GM23338 (cell line): ENCODE measurements around the gene NLRP5. TPM values are rescaled to one million over a fixed set of nuclear protein-coding genes. Genes with fewer than 3 reads are reported as not detected.

Experiments
- ATAC-seq: fragments of 200-7000 bp; cut with Tn5 transposase; 3 replicates; pipeline ENCODE4 v1.9.1; 2020
- DNase-seq: peaks from one replicate; pipeline ENCODE4 v3.0.0-alpha.2; 2015; ENCODE audit warnings: low spot score
- H2AFZ ChIP-seq: fragments of 200-600 bp; sonication (generic); 2 replicates; pipeline ENCODE4 v1.8.0; 2016; ENCODE audit warnings: antibody characterized with exemption, mild to moderate bottlenecking, moderate library complexity
- H3F3A ChIP-seq: fragments of 200-600 bp; sonication (generic); replicated peaks from 2 replicates; pipeline ENCODE4 v1.8.0; 2017; ENCODE audit warnings: antibody characterized with exemption, mixed run types, low read depth
- H3K27ac ChIP-seq: fragments of 200-600 bp; sonication (generic); 2 replicates; pipeline ENCODE4 v1.6.1; 2016; ENCODE audit warnings: low read depth
- H3K27me3 ChIP-seq: fragments of 200-600 bp; sonication (generic); 2 replicates; pipeline ENCODE4 v1.8.0; 2016; ENCODE audit warnings: mild to moderate bottlenecking, mixed run types, moderate library complexity; ENCODE audit not compliant: insufficient read depth
- H3K36me3 ChIP-seq: fragments of 200-600 bp; sonication (generic); 2 replicates; pipeline ENCODE4 v1.8.0; 2016; ENCODE audit warnings: mild to moderate bottlenecking; ENCODE audit not compliant: insufficient read depth
- H3K4me1 ChIP-seq: fragments of 200-600 bp; sonication (generic); 2 replicates; pipeline ENCODE4 v1.8.0; 2016; ENCODE audit warnings: mild to moderate bottlenecking, moderate library complexity; ENCODE audit not compliant: insufficient read depth
- H3K4me2 ChIP-seq: fragments of 200-600 bp; sonication (generic); 2 replicates; pipeline ENCODE4 v1.7.1; 2017; ENCODE audit warnings: mixed run types
- H3K4me3 ChIP-seq: fragments of 200-600 bp; sonication (generic); 2 replicates; pipeline ENCODE4 v1.6.1; 2016; ENCODE audit warnings: mixed run types
- H3K79me2 ChIP-seq: fragments of 200-600 bp; sonication (generic); replicated peaks from 2 replicates; pipeline ENCODE4 v1.8.0; 2017; ENCODE audit warnings: mild to moderate bottlenecking; ENCODE audit not compliant: insufficient read depth
- H3K9me2 ChIP-seq: fragments of 200-600 bp; sonication (generic); 2 replicates; pipeline ENCODE4 v1.8.0; 2017; ENCODE audit not compliant: insufficient read depth
- H4K20me1 ChIP-seq: fragments of 200-600 bp; sonication (generic); replicated peaks from 2 replicates; pipeline ENCODE4 v1.8.0; 2017; ENCODE audit warnings: mild to moderate bottlenecking; ENCODE audit not compliant: insufficient read depth
- H3K27ac Mint-ChIP-seq: 2 replicates; pipeline ENCODE4 v1.8.0; 2020; ENCODE audit warnings: inconsistent platforms, mild to moderate bottlenecking, moderate library complexity, mixed read lengths
- H3K27me3 Mint-ChIP-seq: 3 replicates; pipeline ENCODE4 v1.8.0; 2022; ENCODE audit warnings: low read depth, mild to moderate bottlenecking, moderate library complexity, mixed read lengths, inconsistent platforms; ENCODE audit not compliant: insufficient read depth, poor library complexity
- H3K36me3 Mint-ChIP-seq: 3 replicates; pipeline ENCODE4 v1.8.0; 2021; ENCODE audit warnings: low read depth, mild to moderate bottlenecking, inconsistent platforms, moderate library complexity, mixed read lengths
- H3K4me1 Mint-ChIP-seq: 3 replicates; pipeline ENCODE4 v1.8.0; 2020; ENCODE audit warnings: mild to moderate bottlenecking, inconsistent platforms, mixed read lengths
- H3K4me3 Mint-ChIP-seq: 3 replicates; pipeline ENCODE4 v1.8.0; 2021; ENCODE audit warnings: moderate library complexity, mild to moderate bottlenecking, inconsistent platforms, mixed read lengths
- H3K9me3 Mint-ChIP-seq: 3 replicates; pipeline ENCODE4 v1.8.0; 2020; ENCODE audit warnings: moderate library complexity, mild to moderate bottlenecking, inconsistent platforms, mixed read lengths
- CREB1 ChIP-seq: fragments of 250-450 bp; sonication (Bioruptor Pico); IDR thresholded peaks from 2 replicates; pipeline ENCODE4 v1.5.0; 2020; ENCODE audit warnings: low read depth, mild to moderate bottlenecking, moderate library complexity
- EZH2 ChIP-seq: fragments of 200-600 bp; sonication (generic); IDR thresholded peaks from one replicate; pipeline ENCODE4 v1.8.0; 2017; ENCODE audit warnings: antibody characterized with exemption, mild to moderate bottlenecking, low read depth; ENCODE audit not compliant: unreplicated experiment
- JUNB ChIP-seq: IDR thresholded peaks from one replicate; pipeline ENCODE4 v1.6.1; 2016; ENCODE audit warnings: antibody characterized with exemption; ENCODE audit not compliant: unreplicated experiment
- NANOG ChIP-seq: IDR thresholded peaks from 2 replicates; pipeline ENCODE4 v1.6.1; 2016; ENCODE audit warnings: antibody characterized with exemption, borderline replicate concordance
- POLR2AphosphoS5 ChIP-seq: IDR thresholded peaks from 2 replicates; pipeline ENCODE4 v1.6.1; 2016; ENCODE audit warnings: antibody characterized with exemption, low read depth
- STAT1 ChIP-seq: IDR thresholded peaks from one replicate; pipeline ENCODE4 v1.6.1; 2016; ENCODE audit warnings: antibody characterized with exemption; ENCODE audit not compliant: unreplicated experiment
- ZNF331 ChIP-seq: fragments of 250-450 bp; sonication (Bioruptor Pico); IDR thresholded peaks from 2 replicates; pipeline ENCODE4 v1.5.0; 2020; ENCODE audit warnings: low read depth, mild to moderate bottlenecking, moderate library complexity
- polyA plus RNA-seq: library from polyadenylated mRNA; unstranded; fragments of >200 nt; fragmentation: Nextera tagmentation; extraction: Ambion mirVana; gene quantifications from 2 replicates; pipeline ENCODE4 v1.2.1, GENCODE V29; 2016
- total RNA-seq: library from RNA; depleted of rRNA; stranded (reverse); fragments of >200 nt; shearing (Covaris generic); gene quantifications from 2 replicates; pipeline ENCODE4 v1.2.3, GENCODE V29; 2014
- TF ChIP-seq, protein P1 (sequence below): fragments of 250-450 bp; sonication (Bioruptor Pico); IDR thresholded peaks from 2 replicates; pipeline ENCODE4 v1.5.0; 2020; ENCODE audit warnings: mild to moderate bottlenecking, moderate library complexity
- TF ChIP-seq, protein P2 (sequence below), 2 experiments: fragments of 200-600 bp in 1 of 2; sonication (generic) in 1 of 2; conservative IDR thresholded peaks; 2 replicates each; pipeline versions ENCODE4 v1.5.1 to v1.6.1; 2016 to 2017; ENCODE audit warnings: antibody characterized with exemption in 2 of 2, low read depth in 2 of 2, mild to moderate bottlenecking in 2 of 2, moderate library complexity in 1 of 2

NLRP5 gene
- total and polyA plus RNA-seq, 2 experiments from 2014 or later = not detected

DNA sequence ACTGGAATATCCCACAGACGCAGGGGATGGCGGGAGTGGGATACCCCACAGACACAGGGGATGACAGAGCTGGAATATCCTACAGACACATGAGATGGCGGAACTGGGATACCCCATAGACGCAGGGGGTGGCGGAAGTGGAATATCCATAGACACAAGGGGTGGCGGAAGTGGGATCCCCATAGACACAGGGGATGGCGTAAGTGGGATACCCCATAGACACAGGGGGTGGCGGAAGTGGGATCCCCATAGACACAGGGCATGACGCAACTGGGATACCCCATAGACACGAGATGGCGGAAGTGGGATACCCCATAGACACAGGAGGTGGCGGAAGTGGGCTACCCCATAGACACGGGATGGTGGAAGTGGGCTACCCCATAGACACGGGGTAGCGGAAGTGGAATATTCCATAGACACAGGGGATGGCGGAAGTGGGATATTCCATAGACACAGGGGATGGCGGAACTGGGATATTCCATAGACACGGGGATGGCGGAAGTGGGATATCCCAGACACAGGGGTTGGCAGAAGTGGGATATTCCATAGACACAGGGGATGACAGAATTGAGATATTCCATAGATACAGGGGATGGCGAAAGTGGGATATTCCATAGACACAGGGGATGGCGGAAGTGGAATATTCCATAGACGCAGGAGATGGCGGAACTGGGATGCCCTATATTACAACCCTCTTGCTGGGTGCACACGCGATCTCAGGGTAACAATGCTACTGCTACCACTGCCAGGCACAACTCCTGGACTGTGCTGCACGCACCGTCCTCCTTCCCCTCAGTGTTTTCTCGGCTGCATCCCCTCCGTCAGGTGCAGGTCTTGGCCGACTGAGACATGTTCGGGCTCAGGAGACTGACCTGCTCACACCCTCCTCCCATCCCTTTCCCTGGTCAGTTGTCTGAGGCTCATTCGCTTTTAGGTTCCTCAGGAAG is 106.4 kb downstream of the NLRP5 start (continued):
- TF ChIP-seq, protein P1, sequence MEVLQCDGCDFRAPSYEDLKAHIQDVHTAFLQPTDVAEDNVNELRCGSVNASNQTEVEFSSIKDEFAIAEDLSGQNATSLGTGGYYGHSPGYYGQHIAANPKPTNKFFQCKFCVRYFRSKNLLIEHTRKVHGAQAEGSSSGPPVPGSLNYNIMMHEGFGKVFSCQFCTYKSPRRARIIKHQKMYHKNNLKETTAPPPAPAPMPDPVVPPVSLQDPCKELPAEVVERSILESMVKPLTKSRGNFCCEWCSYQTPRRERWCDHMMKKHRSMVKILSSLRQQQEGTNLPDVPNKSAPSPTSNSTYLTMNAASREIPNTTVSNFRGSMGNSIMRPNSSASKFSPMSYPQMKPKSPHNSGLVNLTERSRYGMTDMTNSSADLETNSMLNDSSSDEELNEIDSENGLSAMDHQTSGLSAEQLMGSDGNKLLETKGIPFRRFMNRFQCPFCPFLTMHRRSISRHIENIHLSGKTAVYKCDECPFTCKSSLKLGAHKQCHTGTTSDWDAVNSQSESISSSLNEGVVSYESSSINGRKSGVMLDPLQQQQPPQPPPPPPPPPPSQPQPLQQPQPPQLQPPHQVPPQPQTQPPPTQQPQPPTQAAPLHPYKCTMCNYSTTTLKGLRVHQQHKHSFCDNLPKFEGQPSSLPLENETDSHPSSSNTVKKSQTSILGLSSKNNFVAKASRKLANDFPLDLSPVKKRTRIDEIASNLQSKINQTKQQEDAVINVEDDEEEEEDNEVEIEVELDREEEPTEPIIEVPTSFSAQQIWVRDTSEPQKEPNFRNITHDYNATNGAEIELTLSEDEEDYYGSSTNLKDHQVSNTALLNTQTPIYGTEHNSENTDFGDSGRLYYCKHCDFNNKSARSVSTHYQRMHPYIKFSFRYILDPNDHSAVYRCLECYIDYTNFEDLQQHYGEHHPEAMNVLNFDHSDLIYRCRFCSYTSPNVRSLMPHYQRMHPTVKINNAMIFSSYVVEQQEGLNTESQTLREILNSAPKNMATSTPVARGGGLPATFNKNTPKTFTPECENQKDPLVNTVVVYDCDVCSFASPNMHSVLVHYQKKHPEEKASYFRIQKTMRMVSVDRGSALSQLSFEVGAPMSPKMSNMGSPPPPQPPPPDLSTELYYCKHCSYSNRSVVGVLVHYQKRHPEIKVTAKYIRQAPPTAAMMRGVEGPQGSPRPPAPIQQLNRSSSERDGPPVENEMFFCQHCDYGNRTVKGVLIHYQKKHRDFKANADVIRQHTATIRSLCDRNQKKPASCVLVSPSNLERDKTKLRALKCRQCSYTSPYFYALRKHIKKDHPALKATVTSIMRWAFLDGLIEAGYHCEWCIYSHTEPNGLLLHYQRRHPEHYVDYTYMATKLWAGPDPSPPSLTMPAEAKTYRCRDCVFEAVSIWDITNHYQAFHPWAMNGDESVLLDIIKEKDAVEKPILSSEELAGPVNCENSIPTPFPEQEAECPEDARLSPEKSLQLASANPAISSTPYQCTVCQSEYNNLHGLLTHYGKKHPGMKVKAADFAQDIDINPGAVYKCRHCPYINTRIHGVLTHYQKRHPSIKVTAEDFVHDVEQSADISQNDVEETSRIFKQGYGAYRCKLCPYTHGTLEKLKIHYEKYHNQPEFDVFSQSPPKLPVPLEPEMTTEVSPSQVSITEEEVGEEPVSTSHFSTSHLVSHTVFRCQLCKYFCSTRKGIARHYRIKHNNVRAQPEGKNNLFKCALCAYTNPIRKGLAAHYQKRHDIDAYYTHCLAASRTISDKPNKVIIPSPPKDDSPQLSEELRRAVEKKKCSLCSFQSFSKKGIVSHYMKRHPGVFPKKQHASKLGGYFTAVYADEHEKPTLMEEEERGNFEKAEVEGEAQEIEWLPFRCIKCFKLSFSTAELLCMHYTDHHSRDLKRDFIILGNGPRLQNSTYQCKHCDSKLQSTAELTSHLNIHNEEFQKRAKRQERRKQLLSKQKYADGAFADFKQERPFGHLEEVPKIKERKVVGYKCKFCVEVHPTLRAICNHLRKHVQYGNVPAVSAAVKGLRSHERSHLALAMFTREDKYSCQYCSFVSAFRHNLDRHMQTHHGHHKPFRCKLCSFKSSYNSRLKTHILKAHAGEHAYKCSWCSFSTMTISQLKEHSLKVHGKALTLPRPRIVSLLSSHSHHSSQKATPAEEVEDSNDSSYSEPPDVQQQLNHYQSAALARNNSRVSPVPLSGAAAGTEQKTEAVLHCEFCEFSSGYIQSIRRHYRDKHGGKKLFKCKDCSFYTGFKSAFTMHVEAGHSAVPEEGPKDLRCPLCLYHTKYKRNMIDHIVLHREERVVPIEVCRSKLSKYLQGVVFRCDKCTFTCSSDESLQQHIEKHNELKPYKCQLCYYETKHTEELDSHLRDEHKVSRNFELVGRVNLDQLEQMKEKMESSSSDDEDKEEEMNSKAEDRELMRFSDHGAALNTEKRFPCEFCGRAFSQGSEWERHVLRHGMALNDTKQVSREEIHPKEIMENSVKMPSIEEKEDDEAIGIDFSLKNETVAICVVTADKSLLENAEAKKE (CRISPR knock-in tag) = no peak
- TF ChIP-seq EZH2 (no peak), NANOG (no peak), ZNF331 (CRISPR knock-in tag) (no peak)

GRCh38 chr19:56094449-56094848 is 107.9 kb downstream of the NLRP5 start:
- H3K27ac Mint-ChIP-seq = no peak overlapping the region
- ATAC-seq (no peak), DNase-seq (no peak)
- Histone ChIP-seq H2AFZ (no peak overlapping the region), H3K9me2 (no peaks in the 10 kb centered on the region), H3K79me2 (peaks cover 81% of the 10 kb centered on the region), H3K36me3 (no peaks in the 10 kb centered on the region), H3K4me2 (no peak overlapping the region), H3K4me1 (peaks cover 6% of the 10 kb centered on the region; the same call in 1 of the 2 replicates), H3K4me3 (no peak overlapping the region), H3K27me3 (no peaks in the 10 kb centered on the region), H3F3A (no peaks in the 10 kb centered on the region), H3K27ac (no peak overlapping the region), H4K20me1 (peaks cover 22% of the 10 kb centered on the region)
- H3K4me3 Mint-ChIP-seq = no peak overlapping the region
- H3K4me1 Mint-ChIP-seq = peaks cover 24% of the 10 kb centered on the region
- peaks cover 6% of the 10 kb centered on the region for H3K9me3 Mint-ChIP-seq
- H3K36me3 Mint-ChIP-seq = peaks cover 54% of the 10 kb centered on the region
- H3K27me3 Mint-ChIP-seq = peaks cover 9% of the 10 kb centered on the region
- TF ChIP-seq CREB1 (CRISPR knock-in tag) (no peak), EZH2 (no peak), ZNF331 (CRISPR knock-in tag) (no peak), POLR2AphosphoS5 (no peak), STAT1 (no peak), JUNB (no peak)
- TF ChIP-seq, protein P2, sequence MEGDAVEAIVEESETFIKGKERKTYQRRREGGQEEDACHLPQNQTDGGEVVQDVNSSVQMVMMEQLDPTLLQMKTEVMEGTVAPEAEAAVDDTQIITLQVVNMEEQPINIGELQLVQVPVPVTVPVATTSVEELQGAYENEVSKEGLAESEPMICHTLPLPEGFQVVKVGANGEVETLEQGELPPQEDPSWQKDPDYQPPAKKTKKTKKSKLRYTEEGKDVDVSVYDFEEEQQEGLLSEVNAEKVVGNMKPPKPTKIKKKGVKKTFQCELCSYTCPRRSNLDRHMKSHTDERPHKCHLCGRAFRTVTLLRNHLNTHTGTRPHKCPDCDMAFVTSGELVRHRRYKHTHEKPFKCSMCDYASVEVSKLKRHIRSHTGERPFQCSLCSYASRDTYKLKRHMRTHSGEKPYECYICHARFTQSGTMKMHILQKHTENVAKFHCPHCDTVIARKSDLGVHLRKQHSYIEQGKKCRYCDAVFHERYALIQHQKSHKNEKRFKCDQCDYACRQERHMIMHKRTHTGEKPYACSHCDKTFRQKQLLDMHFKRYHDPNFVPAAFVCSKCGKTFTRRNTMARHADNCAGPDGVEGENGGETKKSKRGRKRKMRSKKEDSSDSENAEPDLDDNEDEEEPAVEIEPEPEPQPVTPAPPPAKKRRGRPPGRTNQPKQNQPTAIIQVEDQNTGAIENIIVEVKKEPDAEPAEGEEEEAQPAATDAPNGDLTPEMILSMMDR (conservative IDR thresholded peaks at IDR 0.05; ENCODE audit: low read depth in 2 of 2) = no peak
